ENCODE results near the gene DHRS12. TPM values are rescaled to one million over a fixed set of nuclear protein-coding genes. Genes with fewer than 3 reads are reported as not detected.

DHRS12 gene
- total RNA-seq, 1 experiment from 2014 or later = 6.8 TPM

- TF ChIP-seq, protein P1, sequence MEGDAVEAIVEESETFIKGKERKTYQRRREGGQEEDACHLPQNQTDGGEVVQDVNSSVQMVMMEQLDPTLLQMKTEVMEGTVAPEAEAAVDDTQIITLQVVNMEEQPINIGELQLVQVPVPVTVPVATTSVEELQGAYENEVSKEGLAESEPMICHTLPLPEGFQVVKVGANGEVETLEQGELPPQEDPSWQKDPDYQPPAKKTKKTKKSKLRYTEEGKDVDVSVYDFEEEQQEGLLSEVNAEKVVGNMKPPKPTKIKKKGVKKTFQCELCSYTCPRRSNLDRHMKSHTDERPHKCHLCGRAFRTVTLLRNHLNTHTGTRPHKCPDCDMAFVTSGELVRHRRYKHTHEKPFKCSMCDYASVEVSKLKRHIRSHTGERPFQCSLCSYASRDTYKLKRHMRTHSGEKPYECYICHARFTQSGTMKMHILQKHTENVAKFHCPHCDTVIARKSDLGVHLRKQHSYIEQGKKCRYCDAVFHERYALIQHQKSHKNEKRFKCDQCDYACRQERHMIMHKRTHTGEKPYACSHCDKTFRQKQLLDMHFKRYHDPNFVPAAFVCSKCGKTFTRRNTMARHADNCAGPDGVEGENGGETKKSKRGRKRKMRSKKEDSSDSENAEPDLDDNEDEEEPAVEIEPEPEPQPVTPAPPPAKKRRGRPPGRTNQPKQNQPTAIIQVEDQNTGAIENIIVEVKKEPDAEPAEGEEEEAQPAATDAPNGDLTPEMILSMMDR (IDR thresholded peaks at IDR 0.05; ENCODE audit: unreplicated experiment) = no peak
- intact Hi-C loops (cut with micrococcal nuclease) = no loop called here
- no peaks in the 10 kb centered on the region for H3K27me3 Mint-ChIP-seq (ENCODE audit: insufficient read depth, unreplicated experiment)
- POLR2A ChIA-PET = interaction anchor here (1.1 kb wide), 1 partner anchor 9 kb away, joined by 3 read pairs; no protein-coding TSS in a partner anchor
- peaks cover 50% of the 10 kb centered on the region for H3K36me3 Mint-ChIP-seq (ENCODE audit: insufficient read depth, unreplicated experiment)
- DNase-seq (ENCODE audit: unreplicated experiment) = no peak
- no TSS peak for BruUV-seq (replicated peaks)
- no peak overlapping the region for H3K4me3 Mint-ChIP-seq (ENCODE audit: unreplicated experiment)
- CTCF ChIA-PET = interaction anchor here (0.8 kb wide), 2 partner anchors 23 to 96 kb away, joined by 3 to 4 read pairs; no protein-coding TSS in a partner anchor
- H3K9me3 Mint-ChIP-seq (ENCODE audit: unreplicated experiment) = no peaks in the 10 kb centered on the region
- H3K27ac Mint-ChIP-seq (ENCODE audit: low read depth, unreplicated experiment) = peak overlapping the region; percentile 19
- H3K4me1 Mint-ChIP-seq (ENCODE audit: insufficient read depth, unreplicated experiment) = peaks cover 13% of the 10 kb centered on the region
These were observed 84.6 kb downstream of the DHRS12 start for GRCh38 chr13:51719394-51719793.

Other genes starting within 250 kb of the DHRS12 start
- gene WDFY2, start 219.7 kb downstream of the DHRS12 start, total RNA-seq (2022) = 46.7 and 56.2 TPM in 2 replicates
- not detected in 2 replicates for gene TMEM272, start 41.0 kb upstream of the DHRS12 start, total RNA-seq (2022)
- not detected in 2 replicates for gene CCDC70, start 57.8 kb upstream of the DHRS12 start, total RNA-seq (2022)
- gene ATP7B, start 207.3 kb upstream of the DHRS12 start, total RNA-seq (2022) = 3.2 and 5.3 TPM in 2 replicates
- 33.3 and 39.3 TPM in 2 replicates for gene ALG11, start 208.2 kb upstream of the DHRS12 start, total RNA-seq (2022)
- 14.6 and 17.9 TPM in 2 replicates for gene UTP14C, start 220.5 kb upstream of the DHRS12 start, total RNA-seq (2022)

Data from MCF 10A (cell line).